ENCODE results near the gene BCL2L13. TPM values are rescaled to one million over a fixed set of nuclear protein-coding genes. Genes with fewer than 3 reads are reported as not detected.
A peak's percentile ranks its signal among the peaks of the same experiment; 100 is the strongest.
"Not testable (repeated sequence)": the region's sequence is repeated elsewhere in the genome, so short reads cannot be mapped to it uniquely, and the experiment has no call there.

The BCL2L13 gene
- polyA plus RNA-seq, 1 donor from 2014 or later, result 41.8 TPM

GRCh38 chr22:17628406-17629172 lies 10.0 kb upstream of the BCL2L13 start, which contains the start of gene ATP6V1E1:
TSS of gene ATP6V1E1 (minus strand) at chr22:17628749. CDS start at chr22:17628635, 114 bp downstream.
- Mint-ChIP-seq H3K4me3 (peak within 1 kb of the TSS; percentile 97 to 100 (median 98)), H3K27ac (peak within 1 kb of the TSS; percentile 95 to 99 (median 99)), H3K27me3 (peaks cover 2% of the 10 kb centered on the region), H3K36me3 (peaks cover 3% of the 10 kb centered on the region), H3K9me3 (no peaks in the 10 kb centered on the region), H3K4me1 (peaks cover 9 to 14% (median 10%) of the 10 kb centered on the region in 3 donors)

GRCh38 chr22:17629173-17629489 lies 9.4 kb upstream of the BCL2L13 start:
- Mint-ChIP-seq H3K4me3 (peak overlapping the region; percentile 97 to 100 (median 98)), H3K27ac (peak overlapping the region; percentile 95 to 99 (median 99)), H3K27me3 (peaks cover 2% of the 10 kb centered on the region), H3K4me1 (peaks cover 9 to 10% (median 10%) of the 10 kb centered on the region in 3 donors), H3K9me3 (no peaks in the 10 kb centered on the region), H3K36me3 (peaks cover 3% of the 10 kb centered on the region)

GRCh38 chr22:17629641-17630040 lies 8.9 kb upstream of the BCL2L13 start:
- peaks cover 2% of the 10 kb centered on the region for H3K27me3 Mint-ChIP-seq

GRCh38 chr22:17631076-17631565 lies 7.4 kb upstream of the BCL2L13 start:
- Mint-ChIP-seq H3K4me3 (peak overlapping the region in 1 of 4 donors; percentile 68), H3K9me3 (no peaks in the 10 kb centered on the region), H3K27ac (peak overlapping the region in 2 of 3 donors; percentile 18 to 78), H3K4me1 (peaks cover 3 to 6% (median 5%) of the 10 kb centered on the region in 3 donors), H3K36me3 (peaks cover 1% of the 10 kb centered on the region), H3K27me3 (peaks cover 2% of the 10 kb centered on the region)

More at GRCh38 chr22:17629641-17630040, 8.9 kb upstream of the BCL2L13 start:
- Mint-ChIP-seq H3K4me1 (peaks cover 9 to 10% (median 10%) of the 10 kb centered on the region in 3 donors), H3K27ac (peak overlapping the region in 1 of 3 donors; percentile 95), H3K36me3 (peaks cover 3% of the 10 kb centered on the region), H3K9me3 (no peaks in the 10 kb centered on the region), H3K4me3 (peak overlapping the region in 3 of 4 donors; percentile 97 to 100 (median 99))

GRCh38 chr22:17633217-17633997 lies 5.2 kb upstream of the BCL2L13 start:
- peak overlapping the region in 2 of 3 donors; percentile 53 to 58 for H3K27ac Mint-ChIP-seq
- no peaks in the 10 kb centered on the region for H3K9me3 Mint-ChIP-seq
- H3K27me3 Mint-ChIP-seq, result peaks cover 2% of the 10 kb centered on the region
- peaks cover 1% of the 10 kb centered on the region for H3K36me3 Mint-ChIP-seq
- H3K4me1 Mint-ChIP-seq, result peaks cover 10 to 14% (median 14%) of the 10 kb centered on the region in 3 donors
- peak overlapping the region in 2 of 4 donors; percentile 8 to 62 for H3K4me3 Mint-ChIP-seq

GRCh38 chr22:17633998-17634323 lies 4.6 kb upstream of the BCL2L13 start:
- peak overlapping the region in 2 of 4 donors; percentile 8 to 62 for H3K4me3 Mint-ChIP-seq
- H3K36me3 Mint-ChIP-seq, result peaks cover 1% of the 10 kb centered on the region
- no peaks in the 10 kb centered on the region for H3K9me3 Mint-ChIP-seq
- H3K27me3 Mint-ChIP-seq, result no peaks in the 10 kb centered on the region
- H3K27ac Mint-ChIP-seq, result peak overlapping the region in 2 of 3 donors; percentile 53 to 58
- H3K4me1 Mint-ChIP-seq, result peaks cover 9 to 11% (median 10%) of the 10 kb centered on the region in 3 donors

- Mint-ChIP-seq H3K36me3 (peaks cover 1% of the 10 kb centered on the region), H3K4me1 (peaks cover 14% of the 10 kb centered on the region in 3 donors), H3K27me3 (no peaks in the 10 kb centered on the region)
Observed at GRCh38 chr22:17634696-17635095, 3.9 kb upstream of the BCL2L13 start.

GRCh38 chr22:17636850-17637249 lies 1.7 kb upstream of the BCL2L13 start:
- H3K4me1 Mint-ChIP-seq, result peaks cover 14 to 22% (median 18%) of the 10 kb centered on the region in 3 donors
- not testable (repeated sequence) for H3K27ac Mint-ChIP-seq, H3K4me3 Mint-ChIP-seq, H3K9me3 Mint-ChIP-seq, H3K36me3 Mint-ChIP-seq, H3K27me3 Mint-ChIP-seq

More at GRCh38 chr22:17634696-17635095, 3.9 kb upstream of the BCL2L13 start:
- no peak overlapping the region for H3K27ac Mint-ChIP-seq
- H3K4me3 Mint-ChIP-seq, result no peak overlapping the region
- no peaks in the 10 kb centered on the region for H3K9me3 Mint-ChIP-seq

- H3K27ac Mint-ChIP-seq, result peak overlapping the region; percentile 92 to 99 (median 94)
- no peaks in the 10 kb centered on the region for H3K27me3 Mint-ChIP-seq
- peaks cover 15 to 22% (median 18%) of the 10 kb centered on the region in 3 donors for H3K4me1 Mint-ChIP-seq
- H3K9me3 Mint-ChIP-seq, result no peaks in the 10 kb centered on the region
- H3K4me3 Mint-ChIP-seq, result peak overlapping the region; percentile 92 to 96 (median 95)
- peaks cover 4% of the 10 kb centered on the region for H3K36me3 Mint-ChIP-seq
Observed at GRCh38 chr22:17637490-17638181, 921 bp upstream of the BCL2L13 start.

GRCh38 chr22:17638182-17638431 lies 450 bp upstream of the BCL2L13 start:
- H3K27ac Mint-ChIP-seq, result peak overlapping the region; percentile 92 to 99 (median 94)
- peaks cover 19 to 25% (median 22%) of the 10 kb centered on the region in 3 donors for H3K4me1 Mint-ChIP-seq
- peaks cover 4% of the 10 kb centered on the region for H3K36me3 Mint-ChIP-seq
- peak overlapping the region; percentile 92 to 96 (median 95) for H3K4me3 Mint-ChIP-seq
- no peaks in the 10 kb centered on the region for H3K27me3 Mint-ChIP-seq
- no peaks in the 10 kb centered on the region for H3K9me3 Mint-ChIP-seq

GRCh38 chr22:17639247-17639741 lies 737 bp downstream of the BCL2L13 start:
- peak overlapping the region; percentile 92 to 96 (median 95) for H3K4me3 Mint-ChIP-seq
- peak overlapping the region; percentile 92 to 99 (median 94) for H3K27ac Mint-ChIP-seq
- H3K4me1 Mint-ChIP-seq, result peaks cover 19 to 25% (median 22%) of the 10 kb centered on the region in 3 donors
- no peaks in the 10 kb centered on the region for H3K27me3 Mint-ChIP-seq
- peaks cover 4% of the 10 kb centered on the region for H3K36me3 Mint-ChIP-seq
- no peaks in the 10 kb centered on the region for H3K9me3 Mint-ChIP-seq

GRCh38 chr22:17641269-17641668 lies 2.7 kb downstream of the BCL2L13 start:
- H3K27me3 Mint-ChIP-seq, result no peaks in the 10 kb centered on the region
- H3K9me3 Mint-ChIP-seq, result no peaks in the 10 kb centered on the region
- peaks cover 4% of the 10 kb centered on the region for H3K36me3 Mint-ChIP-seq
- peak overlapping the region in 2 of 3 donors; percentile 47 to 53 for H3K27ac Mint-ChIP-seq
- H3K4me1 Mint-ChIP-seq, result peaks cover 19 to 25% (median 22%) of the 10 kb centered on the region in 3 donors
- peak overlapping the region in 2 of 4 donors; percentile 21 to 79 for H3K4me3 Mint-ChIP-seq

- Mint-ChIP-seq H3K4me1 (peaks cover 21 to 27% (median 22%) of the 10 kb centered on the region in 3 donors), H3K4me3 (peak overlapping the region in 1 of 4 donors; percentile 36), H3K27ac (peak overlapping the region in 1 of 3 donors; percentile 70)
- H3K9me3 Mint-ChIP-seq, H3K27me3 Mint-ChIP-seq, H3K36me3 Mint-ChIP-seq: not testable (repeated sequence)
Observed at GRCh38 chr22:17642357-17642756, 3.8 kb downstream of the BCL2L13 start.

GRCh38 chr22:17647452-17647851 lies 8.9 kb downstream of the BCL2L13 start:
- H3K9me3 Mint-ChIP-seq, result no peaks in the 10 kb centered on the region
- H3K27ac Mint-ChIP-seq, result no peak overlapping the region
- H3K4me3 Mint-ChIP-seq, result no peak overlapping the region

More at GRCh38 chr22:17647452-17647851, 8.9 kb downstream of the BCL2L13 start:
- Mint-ChIP-seq H3K27me3 (no peaks in the 10 kb centered on the region), H3K36me3 (peaks cover 1% of the 10 kb centered on the region), H3K4me1 (peaks cover 6 to 9% (median 7%) of the 10 kb centered on the region in 3 donors)

Measured in IgD-negative memory B cell (primary cell).